HepG2 (cell line): ENCODE results near the gene PIEZO2. TPM values are rescaled to one million over a fixed set of nuclear protein-coding genes. Genes with fewer than 3 reads are reported as not detected.

ENCODE experiments used
- AGO1 ChIP-seq: fragments of 200-400 bp; formaldehyde crosslinking; IDR thresholded peaks from 2 replicates; pipeline ENCODE4 v1.6.1; 2017; ENCODE audit warnings: mild to moderate bottlenecking, low read depth, low read length, moderate library complexity; ENCODE audit not compliant: poor library complexity, severe bottlenecking
- DMAP1 ChIP-seq: IDR thresholded peaks from 2 replicates; pipeline ENCODE4 v1.6.1; 2016
- E2F5 ChIP-seq: sonication (generic); formaldehyde crosslinking; conservative IDR thresholded peaks from 2 replicates; pipeline ENCODE4 v1.4.0; 2020; ENCODE audit warnings: missing genetic modification reagents
- EHMT2 ChIP-seq: fragments of 200-600 bp; sonication (generic); IDR thresholded peaks from 2 replicates; pipeline ENCODE4 v1.7.0; 2017; ENCODE audit warnings: antibody characterized with exemption, low read depth, low read length, borderline replicate concordance
- HCFC1 ChIP-seq: fragments of 150-350 bp; IDR thresholded peaks from 2 replicates; pipeline ENCODE4 v1.6.1; 2014; ENCODE audit warnings: low read depth, low read length
- IKZF1 ChIP-seq: fragments of 450-650 bp; IDR thresholded peaks from 2 replicates; pipeline ENCODE4 v1.7.1; 2016
- KAT7 ChIP-seq: IDR thresholded peaks from 2 replicates; pipeline ENCODE4 v1.6.1; 2018; ENCODE audit warnings: borderline replicate concordance, missing compliant biosample characterization
- KLF11 ChIP-seq: IDR thresholded peaks from 2 replicates; pipeline ENCODE4 v1.6.1; 2016; ENCODE audit warnings: missing compliant biosample characterization
- NFE2L1 ChIP-seq: sonication (generic); formaldehyde crosslinking; IDR thresholded peaks from 2 replicates; pipeline ENCODE4 v1.4.0; 2020; ENCODE audit warnings: missing genetic modification reagents, mild to moderate bottlenecking, borderline replicate concordance
- PLRG1 ChIP-seq: fragments of 450-650 bp; conservative IDR thresholded peaks from 2 replicates; pipeline ENCODE4 v1.6.1; 2016
- RFXANK ChIP-seq: IDR thresholded peaks from 2 replicates; pipeline ENCODE4 v1.6.1; 2016
- SCMH1 ChIP-seq: sonication (generic); formaldehyde crosslinking; IDR thresholded peaks from 2 replicates; pipeline ENCODE4 v1.9.0; 2021; ENCODE audit warnings: missing genetic modification reagents, mild to moderate bottlenecking, borderline replicate concordance
- STAT6 ChIP-seq: sonication (generic); formaldehyde crosslinking; IDR thresholded peaks from 2 replicates; pipeline ENCODE4 v1.4.0; 2020; ENCODE audit warnings: missing genetic modification reagents, mild to moderate bottlenecking, borderline replicate concordance
- ZFP41 ChIP-seq: sonication (generic); formaldehyde crosslinking; IDR thresholded peaks from 2 replicates; pipeline ENCODE4 v1.4.0; 2020; ENCODE audit warnings: mild to moderate bottlenecking, missing genetic modification reagents, borderline replicate concordance
- ZNF143 ChIP-seq: sonication (generic); formaldehyde crosslinking; IDR thresholded peaks from 2 replicates; pipeline ENCODE4 v1.4.0; 2020; ENCODE audit warnings: missing genetic modification reagents
- ZNF33A ChIP-seq: sonication (generic); formaldehyde crosslinking; IDR thresholded peaks from 2 replicates; pipeline ENCODE4 v1.5.1; 2020; ENCODE audit warnings: missing genetic modification reagents, mild to moderate bottlenecking, moderate library complexity, borderline replicate concordance
- ZNF512 ChIP-seq: sonication (generic); formaldehyde crosslinking; IDR thresholded peaks from 2 replicates; pipeline ENCODE4 v1.4.0; 2020; ENCODE audit warnings: mild to moderate bottlenecking, missing genetic modification reagents
- ZNF547 ChIP-seq: sonication (generic); formaldehyde crosslinking; IDR thresholded peaks from 2 replicates; pipeline ENCODE4 v1.5.1; 2020; ENCODE audit warnings: mild to moderate bottlenecking, missing genetic modification reagents
- ZNF552 ChIP-seq: sonication (generic); formaldehyde crosslinking; IDR thresholded peaks from 2 replicates; pipeline ENCODE4 v1.9.0; 2022; ENCODE audit warnings: missing genetic modification reagents, mild to moderate bottlenecking, borderline replicate concordance
- ZNF646 ChIP-seq: sonication (generic); formaldehyde crosslinking; IDR thresholded peaks from 2 replicates; pipeline ENCODE4 v1.9.0; 2021; ENCODE audit warnings: mild to moderate bottlenecking, missing genetic modification reagents
- polyA plus RNA-seq, 8 experiments: library from polyadenylated mRNA; depleted of rRNA in 3 of 8; stranded (reverse) in 7 of 8; unstranded in 1 of 8; fragments of >200 nt; fragmentation: Illumina TruSeq in 4 of 8; extraction: Trizol in 4 of 8; gene quantifications; 2 replicates each; pipeline versions ENCODE4 v1.2.1 to v1.2.3, GENCODE V29; 2011 to 2016; ENCODE audit warnings: low read depth in 4 of 8, missing spikeins in 1 of 8, mixed read lengths in 1 of 8; ENCODE audit not compliant: insufficient read depth in 1 of 8
- total RNA-seq, 5 experiments: library from RNA; depleted of rRNA; stranded (reverse); fragments of >200 nt; fragmentation: Illumina TruSeq; extraction: Trizol; gene quantifications; 2 replicates each; pipeline ENCODE4 v1.2.3, GENCODE V29; 2016; ENCODE audit warnings: low read depth in 1 of 5

The PIEZO2 gene
- total and polyA plus RNA-seq, 2 of the 13 experiments (the other 11 are each of a cell fraction or from before 2014, with no cell fraction given): 15.2 to 27.2 TPM

GRCh38 chr18:11005528-11005927 is 143.8 kb downstream of the PIEZO2 start (continued):
- TF ChIP-seq ZNF512 (peak; percentile 30; the same call in 1 of the 2 replicates), EHMT2 (no peak; the same call in 1 of the 2 replicates), KAT7 (CRISPR knock-in tag) (peak; percentile 79), ZNF33A (CRISPR knock-in tag) (no peak), PLRG1 (no peak), ZNF646 (CRISPR knock-in tag) (peak; percentile 96), SCMH1 (CRISPR knock-in tag) (no peak), STAT6 (peak; percentile 94), IKZF1 (no peak), ZNF547 (no peak), AGO1 (no peak), ZNF143 (no peak), RFXANK (CRISPR knock-in tag) (no peak), KLF11 (CRISPR knock-in tag) (peak; percentile 75; the same call in 1 of the 2 replicates), ZNF552 (CRISPR knock-in tag) (no peak), ZFP41 (CRISPR knock-in tag) (no peak), E2F5 (CRISPR knock-in tag) (no peak), HCFC1 (no peak), DMAP1 (peak; percentile 73; the same call in 1 of the 2 replicates), NFE2L1 (CRISPR knock-in tag) (no peak)
